ENCODE results near the gene GUK1.
"Not testable (repeated sequence)": the region's sequence is repeated elsewhere in the genome, so short reads cannot be mapped to it uniquely, and the experiment has no call there.

GUK1 gene

DNA sequence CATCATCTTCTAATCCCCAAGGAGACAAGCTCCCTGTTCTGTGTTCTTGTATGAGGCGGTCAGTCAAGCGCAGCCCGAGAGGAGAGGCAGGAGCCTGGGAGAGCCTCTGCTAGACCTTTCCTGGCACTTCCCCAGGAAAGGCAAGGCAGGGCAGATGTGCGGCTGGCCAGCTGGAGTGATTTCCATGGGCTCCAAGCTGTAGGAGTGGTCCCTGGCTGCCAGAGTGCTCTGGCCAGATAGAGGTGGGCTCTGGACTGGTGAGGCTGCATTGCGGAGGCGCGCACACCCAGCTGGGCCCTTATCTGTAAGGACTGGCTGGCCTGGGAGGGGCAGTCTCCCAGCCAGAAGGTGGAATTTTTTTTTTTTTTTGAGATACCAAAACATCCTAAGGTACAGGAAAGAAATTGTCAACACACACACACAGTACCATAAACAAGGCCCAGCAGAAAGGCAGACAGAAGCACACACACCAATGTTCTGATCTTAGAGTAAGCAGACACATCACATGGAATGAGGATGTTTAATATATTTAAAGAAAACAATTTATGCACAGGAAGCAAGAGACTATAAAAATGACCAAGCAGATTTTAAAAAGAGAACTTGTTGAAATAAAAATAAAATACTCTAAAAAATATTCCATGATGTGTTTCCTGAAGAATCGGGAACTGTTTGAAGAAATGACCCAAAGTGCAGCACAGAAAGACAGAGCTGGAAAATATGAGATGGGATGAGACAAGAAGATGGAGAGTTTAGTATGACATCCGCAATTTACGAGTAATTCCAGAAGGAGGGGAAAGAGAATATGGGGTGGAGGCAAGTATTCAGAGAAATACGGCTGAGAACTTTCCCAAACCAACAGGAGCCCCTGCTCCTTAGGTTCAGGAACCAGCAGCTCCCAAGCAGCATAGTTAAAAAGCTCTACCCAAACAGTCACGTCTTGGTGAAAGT, 38.9 kb downstream of the GUK1 start:
- no peak for DNase-seq

DNA sequence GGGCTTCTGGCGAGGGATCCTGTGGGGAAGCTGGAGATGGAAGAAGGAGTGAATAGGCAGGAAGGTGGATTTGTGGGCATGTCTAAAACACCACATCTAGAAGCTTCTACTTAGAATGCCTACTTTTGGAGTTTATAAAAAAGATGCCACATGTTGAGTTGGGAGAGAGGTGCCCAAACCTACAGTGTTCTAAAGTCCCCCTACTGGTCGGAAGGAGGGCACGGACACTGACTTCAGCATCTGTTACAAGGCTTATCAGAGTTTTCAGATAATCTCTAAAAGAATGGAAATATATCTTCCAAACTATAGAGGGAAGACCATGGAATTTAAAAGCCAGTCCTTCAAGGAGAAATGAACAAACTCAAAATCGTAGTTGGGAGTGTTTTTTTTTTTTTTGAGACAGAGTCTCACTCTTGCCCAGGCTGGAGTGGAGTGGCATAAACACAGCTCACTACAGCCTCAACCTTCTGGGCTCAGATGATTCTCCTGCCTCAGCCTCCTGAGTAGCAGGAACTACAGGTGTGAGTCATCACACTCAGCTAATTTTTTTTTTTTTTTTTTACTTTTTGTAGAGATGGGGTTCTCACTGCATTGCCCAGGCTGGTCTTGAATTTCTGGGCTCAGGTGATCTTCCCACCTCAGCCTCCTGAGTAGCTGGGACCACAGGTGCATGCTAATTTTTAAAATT, 40.3 kb downstream of the GUK1 start:
- peak in 1 of 2 donors; percentile 29 for DNase-seq

DNA sequence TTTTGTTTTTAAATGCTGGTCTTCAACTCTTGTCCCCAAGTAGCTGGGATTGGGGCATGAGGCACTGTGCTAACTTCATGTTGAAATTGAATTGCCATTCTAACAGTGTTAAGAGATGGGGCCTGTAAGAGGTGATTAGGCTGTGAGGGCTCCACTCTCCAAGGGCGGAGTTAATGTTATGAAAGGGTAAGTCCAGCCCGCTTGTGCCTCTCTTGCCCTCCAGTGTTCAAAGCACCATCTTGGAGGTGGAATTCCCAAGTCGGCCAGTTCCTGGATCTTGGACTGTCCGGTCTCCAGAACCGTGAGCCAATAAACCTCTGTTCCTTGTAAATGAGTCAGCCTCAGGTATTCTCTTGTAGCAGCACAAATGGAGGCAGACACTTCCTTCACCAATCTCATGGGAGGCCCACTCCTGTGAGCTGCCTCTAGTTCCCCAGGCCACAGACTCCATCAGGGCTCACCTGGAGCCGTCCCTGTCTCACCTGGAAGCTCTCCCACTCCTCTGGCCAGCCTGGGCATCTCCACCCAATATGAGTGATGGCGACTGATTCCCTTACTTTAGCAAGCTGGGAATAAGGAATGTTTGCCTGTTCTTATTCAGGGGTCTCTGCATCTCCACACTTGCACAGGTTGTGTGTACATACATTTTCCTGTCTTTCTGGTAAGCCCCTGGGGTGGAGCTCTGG, 41.0 kb downstream of the GUK1 start:
- no peak for DNase-seq

DNA sequence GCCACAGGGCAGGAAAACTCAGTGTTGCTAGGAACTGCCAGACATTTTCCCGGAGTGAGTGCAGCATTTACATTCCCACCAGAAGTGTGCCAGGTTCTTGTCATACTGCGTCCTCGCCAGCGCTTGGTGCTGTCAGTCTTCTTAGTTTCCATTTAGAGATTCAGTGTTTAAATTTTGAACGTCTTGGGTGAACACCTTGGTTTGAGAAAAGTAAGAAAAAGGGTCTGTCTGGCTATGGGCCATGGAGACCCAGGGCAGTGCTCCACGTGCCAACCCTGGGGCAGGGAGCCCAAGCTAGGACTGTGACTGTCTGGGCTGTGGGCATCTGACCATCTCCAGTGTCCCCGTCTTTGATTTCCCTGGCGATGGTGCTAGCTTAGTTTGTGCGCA, 41.6 kb downstream of the GUK1 start:
- DNase-seq, result no peak

DNA sequence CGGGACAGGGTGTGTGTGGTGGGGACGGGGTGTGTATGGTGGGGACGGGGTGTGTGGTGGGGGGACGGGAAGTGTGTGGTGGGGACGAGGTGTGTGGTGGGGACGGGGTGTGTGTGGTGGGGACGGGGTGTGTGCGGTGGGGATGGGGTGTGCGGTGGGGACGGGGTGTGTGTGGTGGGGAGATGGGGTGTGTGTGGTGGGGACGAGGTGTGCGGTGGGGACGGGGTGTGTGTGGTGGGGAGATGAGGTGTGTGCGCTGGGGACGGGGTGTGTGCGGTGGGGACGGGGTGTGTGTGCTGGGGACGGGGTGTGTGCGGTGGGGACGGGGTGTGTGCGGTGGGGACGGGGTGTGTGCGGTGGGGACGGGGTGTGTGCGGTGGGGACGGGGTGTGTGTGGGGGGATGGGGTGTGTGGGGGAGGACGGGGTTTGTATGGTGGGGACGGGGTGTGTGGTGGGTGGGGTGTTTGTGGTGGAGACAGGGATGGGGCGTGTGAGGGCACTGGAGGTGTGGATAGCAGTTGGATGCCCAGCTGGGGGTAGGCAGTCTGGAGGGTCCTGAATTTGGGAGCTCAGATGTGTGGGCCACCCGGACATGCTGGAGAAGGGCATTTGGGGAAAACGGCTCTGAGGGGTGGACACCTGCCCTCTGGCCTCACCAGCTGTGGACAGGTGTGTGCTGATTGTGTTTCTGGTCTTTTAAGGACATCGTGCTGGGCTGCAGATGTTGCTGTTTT, 42.4 kb downstream of the GUK1 start:
- DNase-seq, result peak in 1 of 2 donors; percentile 23

DNA sequence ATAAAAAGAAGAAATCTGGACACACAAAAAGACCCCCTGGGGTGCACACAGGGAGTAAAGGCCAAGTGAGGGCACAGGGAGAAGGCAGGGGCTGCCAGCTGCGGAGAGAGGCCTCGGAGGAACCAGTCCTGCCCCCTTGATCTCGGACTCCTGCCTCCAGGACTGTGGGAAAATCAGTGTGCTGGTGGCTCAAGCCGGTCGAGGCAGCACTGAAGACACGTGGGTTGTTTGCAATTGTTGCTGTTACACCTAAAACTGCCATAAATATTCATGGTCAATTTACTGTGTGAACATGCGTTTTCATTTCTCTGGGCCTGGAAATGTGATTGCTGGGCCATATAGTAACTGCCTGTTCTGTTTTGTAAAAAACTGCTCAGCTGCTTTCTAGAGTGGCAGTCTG, 44.1 kb downstream of the GUK1 start:
- no peak for DNase-seq

DNA sequence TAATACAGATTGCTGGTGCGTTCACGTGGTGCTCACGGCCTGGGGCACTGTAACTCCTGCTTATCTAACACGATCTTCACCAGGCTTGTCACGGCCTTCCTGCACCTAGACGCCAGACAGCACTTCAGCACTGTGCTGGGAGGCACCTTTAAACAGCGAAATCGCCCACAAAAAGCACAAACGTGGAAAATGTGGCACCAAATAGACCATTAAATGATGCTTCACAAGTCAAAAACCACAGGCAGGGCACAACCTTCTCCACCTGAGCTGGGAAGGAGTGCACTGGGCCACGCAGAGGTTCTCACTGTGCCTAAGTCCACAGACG, 45.5 kb downstream of the GUK1 start:
- peak; percentile 40 to 72 for DNase-seq

DNA sequence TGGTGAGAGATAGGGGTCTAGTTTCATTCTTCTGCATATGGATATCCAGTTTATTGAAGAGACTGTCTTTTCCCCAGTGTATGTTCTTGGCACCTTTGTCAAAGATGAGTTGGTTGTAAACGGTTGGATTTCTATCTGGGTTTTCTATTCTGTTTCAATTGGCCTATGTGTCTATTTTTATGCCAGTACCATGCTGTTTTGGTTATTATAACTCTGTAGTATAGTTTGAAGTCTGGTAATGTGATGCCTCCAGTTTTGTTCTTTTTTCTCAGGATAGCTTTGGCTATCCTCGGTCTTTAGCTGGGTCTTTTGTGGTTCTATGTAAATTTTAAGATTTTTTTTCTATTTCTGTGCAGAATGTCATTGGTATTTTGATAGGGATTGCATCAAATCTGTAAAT, 48.2 kb downstream of the GUK1 start:
- DNase-seq, result not testable (repeated sequence)

DNA sequence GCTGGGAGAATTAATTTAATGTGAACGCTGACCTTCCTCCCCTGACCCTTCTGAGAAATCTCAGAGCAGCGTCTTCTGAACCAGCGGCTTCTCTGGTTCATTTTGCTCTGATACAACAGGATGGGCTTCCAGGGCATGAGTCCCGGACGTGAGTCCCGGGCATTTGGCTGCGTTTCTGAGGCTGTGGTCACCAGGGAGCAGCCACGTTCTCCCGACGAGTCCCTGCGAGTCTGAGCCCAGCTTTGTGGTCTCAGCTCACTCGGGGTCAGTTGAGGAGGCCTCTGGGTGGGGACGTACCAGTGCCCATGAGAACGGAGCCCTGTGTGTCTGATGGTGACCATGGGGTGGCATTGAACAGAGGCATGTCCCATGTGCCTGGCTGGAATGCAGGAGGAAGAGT, 50.1 kb downstream of the GUK1 start:
- no peak for DNase-seq

DNA sequence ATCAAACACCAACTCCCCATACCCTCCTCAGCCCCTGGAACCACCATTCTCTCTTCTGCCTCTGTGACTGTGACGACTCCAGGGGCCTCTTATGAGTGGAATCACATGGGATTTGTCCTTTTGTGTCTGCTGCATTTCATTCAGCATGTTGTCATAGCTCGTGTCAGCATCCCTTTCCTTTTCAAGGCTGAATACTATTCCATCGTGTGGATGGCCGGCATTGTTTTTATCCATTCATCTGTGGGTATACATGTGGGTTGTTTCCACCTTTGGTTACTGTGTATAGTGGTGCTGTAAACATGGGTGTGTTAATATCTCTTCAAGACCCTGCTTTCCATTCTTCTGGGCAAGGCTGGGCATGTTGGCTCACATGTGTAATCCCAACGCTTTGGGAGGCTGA, 50.7 kb downstream of the GUK1 start:
- DNase-seq, result no peak

DNA sequence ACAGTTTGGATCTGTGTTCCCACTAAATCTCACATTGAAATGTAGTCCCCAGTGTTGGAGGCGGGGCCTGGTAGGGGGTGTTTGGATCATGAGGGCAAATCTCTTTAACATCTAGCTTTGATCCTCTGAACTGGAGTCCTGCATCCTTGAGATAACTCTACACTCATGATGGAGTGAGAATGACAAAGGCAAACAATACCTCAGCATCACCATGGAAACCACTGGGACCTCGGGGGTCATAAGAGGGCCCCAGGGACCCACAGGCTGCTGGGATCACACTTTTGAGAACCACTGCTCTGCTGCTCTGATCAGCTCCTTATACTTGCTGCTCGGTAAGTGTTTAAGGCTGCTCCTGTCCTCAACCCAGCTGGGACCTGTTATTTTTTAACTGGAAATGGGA, 54.4 kb downstream of the GUK1 start:
- DNase-seq, result no peak

DNA sequence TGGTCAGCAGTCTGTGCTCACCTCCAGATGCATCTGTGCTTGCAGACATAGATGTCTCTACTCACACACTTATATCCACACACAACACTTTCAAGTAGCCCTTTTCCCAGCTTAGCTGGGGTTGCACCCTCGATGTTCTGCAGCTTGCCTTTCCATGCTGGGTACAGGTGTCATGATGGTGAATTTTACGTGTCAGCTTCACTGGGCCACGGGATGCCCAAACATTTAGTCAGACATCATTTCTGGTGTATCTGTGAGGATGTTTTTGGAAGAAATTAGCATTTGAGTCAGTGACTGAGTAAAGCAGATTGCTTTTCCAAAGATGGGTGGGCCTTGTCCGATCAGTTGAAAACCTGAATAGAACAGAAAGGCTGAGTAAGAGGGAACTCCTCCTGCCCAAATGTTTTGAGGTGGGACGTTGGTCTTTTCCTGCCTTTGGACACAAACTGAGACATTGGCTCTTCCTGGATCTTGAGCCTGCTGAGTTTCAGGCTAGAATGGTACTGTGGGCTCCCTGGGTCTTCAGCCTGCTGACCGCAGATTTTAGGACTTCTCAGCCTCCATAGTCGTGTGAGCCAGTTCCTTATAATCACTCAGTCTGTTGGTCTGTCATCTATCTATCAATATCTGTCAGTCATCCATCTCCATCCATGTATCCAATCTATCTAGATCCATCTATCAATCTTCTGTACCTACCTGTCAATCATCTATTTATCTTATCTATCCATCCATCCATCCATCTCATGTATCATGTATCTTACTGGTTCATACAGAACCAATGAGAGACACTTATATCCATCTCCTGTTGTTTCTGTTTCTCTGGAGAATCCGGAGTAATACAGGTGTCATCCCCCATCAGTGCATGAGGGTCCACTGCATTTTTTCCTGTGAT, 55.1 kb downstream of the GUK1 start:
- no peak for DNase-seq

DNA sequence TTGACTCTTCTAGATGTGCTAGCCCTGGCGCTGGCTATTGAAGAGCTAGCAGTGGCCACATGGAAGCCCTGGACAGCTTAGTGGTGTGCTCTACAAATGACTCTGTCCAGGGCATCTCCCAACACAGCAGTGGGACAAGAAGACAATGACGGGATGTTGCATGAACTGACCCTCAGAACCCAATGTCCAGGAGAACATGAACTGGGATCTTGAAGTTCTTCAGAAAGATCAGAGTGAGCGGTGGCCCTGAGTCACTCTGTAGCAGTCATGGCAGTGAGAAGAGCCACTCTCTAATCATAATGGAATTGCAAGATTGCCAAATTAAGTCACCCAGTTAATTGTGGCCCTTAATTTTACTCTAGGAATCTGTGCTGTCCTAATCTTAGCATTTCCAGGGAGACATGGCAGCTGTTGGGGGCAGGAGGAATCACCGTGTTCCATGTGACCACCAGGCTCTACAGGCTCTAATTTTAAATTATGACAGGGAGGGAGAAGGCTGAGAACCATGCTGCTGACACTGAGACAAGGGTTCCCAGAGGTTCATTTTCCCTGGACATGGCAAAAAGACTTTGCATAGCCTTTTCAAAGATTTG, 57.6 kb downstream of the GUK1 start:
- no peak for DNase-seq

Data from CD4-positive, alpha-beta T cell treated with Interferon alpha-2 for 1 hour (primary cell).